Endothelial cell (in vitro differentiated cells): Measurements from ENCODE around the gene ARID4B. TPM values are rescaled to one million over a fixed set of nuclear protein-coding genes. Genes with fewer than 3 reads are reported as not detected.
"Not testable (repeated sequence)": the region's sequence is repeated elsewhere in the genome, so short reads cannot be mapped to it uniquely, and the experiment has no call there.

Experiments
- DNase-seq: peaks from one replicate; pipeline ENCODE4 v3.0.0; 2021; ENCODE audit warnings: low spot score
- H3K27ac Mint-ChIP-seq: one replicate; pipeline ENCODE4 v1.8.0; 2021; ENCODE audit warnings: mixed read lengths, inconsistent platforms; ENCODE audit not compliant: unreplicated experiment
- H3K27me3 Mint-ChIP-seq: one replicate; pipeline ENCODE4 v1.8.0; 2021; ENCODE audit warnings: mild to moderate bottlenecking, moderate library complexity, mixed read lengths, inconsistent platforms; ENCODE audit not compliant: unreplicated experiment
- H3K36me3 Mint-ChIP-seq: one replicate; pipeline ENCODE4 v1.8.0; 2021; ENCODE audit warnings: mild to moderate bottlenecking, low read depth, mixed read lengths, inconsistent platforms; ENCODE audit not compliant: unreplicated experiment
- H3K4me1 Mint-ChIP-seq: one replicate; pipeline ENCODE4 v1.8.0; 2021; ENCODE audit warnings: mild to moderate bottlenecking, mixed read lengths, inconsistent platforms; ENCODE audit not compliant: unreplicated experiment
- H3K4me3 Mint-ChIP-seq: one replicate; pipeline ENCODE4 v1.8.0; 2021; ENCODE audit warnings: mild to moderate bottlenecking, mixed read lengths, inconsistent platforms; ENCODE audit not compliant: unreplicated experiment
- H3K9me3 Mint-ChIP-seq: one replicate; pipeline ENCODE4 v1.8.0; 2021; ENCODE audit warnings: mixed read lengths, inconsistent platforms; ENCODE audit not compliant: unreplicated experiment
- CTCF ChIP-seq: fragments of 200-600 bp; sonication (generic); IDR thresholded peaks from one replicate; pipeline ENCODE4 v1.5.0; 2021; ENCODE audit warnings: antibody characterized with exemption; ENCODE audit not compliant: unreplicated experiment
- total RNA-seq: library from RNA; stranded (reverse); fragmentation: NEBNext Ultra II Directional; extraction: Animal tissue kit (Norgen Biotek cat#: 25700); gene quantifications from one replicate; pipeline ENCODE4 v1.2.1, GENCODE V29; 2021; ENCODE audit not compliant: unreplicated experiment

ARID4B gene
- total RNA-seq, 1 donor from 2014 or later = 48.2 TPM

GRCh38 chr1:235203428-235203827, 124.6 kb downstream of the ARID4B start:
- peaks cover 4% of the 10 kb centered on the region for H3K9me3 Mint-ChIP-seq
- no peak overlapping the region for H3K4me3 Mint-ChIP-seq
- DNase-seq = no peak
- no peaks in the 10 kb centered on the region for H3K27me3 Mint-ChIP-seq
- H3K36me3 Mint-ChIP-seq = peaks cover 5% of the 10 kb centered on the region
- TF ChIP-seq CTCF = no peak
- no peak overlapping the region for H3K27ac Mint-ChIP-seq
- no peaks in the 10 kb centered on the region for H3K4me1 Mint-ChIP-seq

DNA sequence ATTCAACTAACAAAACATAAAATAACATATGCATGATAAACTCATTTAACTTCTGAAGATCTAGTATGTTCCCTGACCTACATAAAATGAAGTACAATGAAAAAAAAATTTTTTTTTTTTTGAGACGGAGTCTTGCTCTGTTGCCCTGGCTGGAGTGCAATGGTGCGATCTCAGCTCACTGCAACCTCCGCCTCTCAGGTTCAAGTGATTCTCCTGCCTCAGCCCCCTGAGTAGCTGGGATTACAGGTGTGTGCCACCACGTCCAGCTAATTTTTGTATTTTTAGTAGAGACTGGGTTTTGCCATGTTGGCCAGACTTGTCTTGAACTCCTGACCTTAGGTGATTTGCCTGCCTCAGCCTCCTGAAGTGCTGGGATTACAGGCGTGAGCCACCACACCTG, 125.5 kb downstream of the ARID4B start:
- not testable (repeated sequence) for DNase-seq, H3K4me3 Mint-ChIP-seq, H3K36me3 Mint-ChIP-seq, H3K27me3 Mint-ChIP-seq, H3K27ac Mint-ChIP-seq, H3K9me3 Mint-ChIP-seq, H3K4me1 Mint-ChIP-seq

DNA sequence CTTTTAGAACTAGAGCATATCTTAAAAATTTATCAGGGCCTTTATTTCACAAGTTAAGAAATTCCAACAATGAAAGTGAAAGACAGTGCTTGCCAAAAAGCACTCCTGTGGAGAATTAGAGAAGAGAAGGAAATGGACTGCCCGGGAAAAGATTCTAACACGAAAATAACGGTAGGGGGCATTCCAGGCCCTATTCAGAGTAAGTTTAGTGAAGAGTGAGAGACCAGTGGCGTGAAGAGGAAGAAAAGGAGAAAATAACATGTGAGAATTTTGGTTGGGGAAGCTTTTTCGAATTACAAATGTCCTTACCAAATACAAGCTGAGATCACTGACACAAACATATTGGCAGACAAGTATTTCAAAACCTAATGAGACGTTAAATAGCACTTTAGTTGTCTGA, 128.5 kb downstream of the ARID4B start:
- Mint-ChIP-seq H3K27me3 (no peaks in the 10 kb centered on the region), H3K36me3 (peaks cover 5% of the 10 kb centered on the region), H3K4me3 (no peak overlapping the region), H3K9me3 (no peaks in the 10 kb centered on the region), H3K27ac (no peak overlapping the region), H3K4me1 (no peaks in the 10 kb centered on the region)
- peak; percentile 29 for DNase-seq
- TF ChIP-seq CTCF = no peak

GRCh38 chr1:235190431-235190830, 137.5 kb downstream of the ARID4B start:
- H3K36me3 Mint-ChIP-seq = peaks cover 10% of the 10 kb centered on the region
- no peak for TF ChIP-seq CTCF

GRCh38 chr1:235187316-235187715, 140.7 kb downstream of the ARID4B start:
- Mint-ChIP-seq H3K4me1 (no peaks in the 10 kb centered on the region), H3K9me3 (no peaks in the 10 kb centered on the region), H3K27ac (no peak overlapping the region), H3K27me3 (no peaks in the 10 kb centered on the region), H3K36me3 (peaks cover 15% of the 10 kb centered on the region), H3K4me3 (no peak overlapping the region)
- DNase-seq = no peak
- no peak for TF ChIP-seq CTCF

More at GRCh38 chr1:235190431-235190830, 137.5 kb downstream of the ARID4B start:
- H3K9me3 Mint-ChIP-seq = no peaks in the 10 kb centered on the region
- no peak for DNase-seq
- H3K4me3 Mint-ChIP-seq = no peak overlapping the region
- H3K27ac Mint-ChIP-seq = no peak overlapping the region
- no peaks in the 10 kb centered on the region for H3K27me3 Mint-ChIP-seq
- no peaks in the 10 kb centered on the region for H3K4me1 Mint-ChIP-seq
